GM13977 (cell line): ENCODE data around the gene EPHA5.

Experiments used
- DNase-seq: peaks from one replicate; pipeline ENCODE4 v3.0.0; 2012; ENCODE audit warnings: low spot score
- CTCF ChIP-seq: IDR thresholded peaks from 2 replicates; pipeline ENCODE4 v1.5.1; 2012; ENCODE audit warnings: mild to moderate bottlenecking, control low read depth; ENCODE audit not compliant: insufficient read depth; ENCODE audit errors: extremely low read depth, missing control alignments
- in situ Hi-C: fragments of 300-500 bp; cut with MboI; formaldehyde crosslinking; loops from one replicate; pipeline ENCODE4 v1.12.0; 2022; ENCODE audit warnings: low sequenced_read_pairs, low pct_unique_long_range_greater_than_20kb, mixed read lengths, inconsistent platforms; ENCODE audit not compliant: unreplicated experiment

The EPHA5 gene

GRCh38 chr4:65521666-65522065 is 148.6 kb downstream of the EPHA5 start:
- TF ChIP-seq CTCF: no peak
- DNase-seq: no peak
- in situ Hi-C loops: no loop called here

- DNase-seq: no peak
- TF ChIP-seq CTCF: no peak
- in situ Hi-C loops: no loop called here
Observed at GRCh38 chr4:65515646-65516045, 154.6 kb downstream of the EPHA5 start.

GRCh38 chr4:65510976-65511375 is 159.3 kb downstream of the EPHA5 start:
- in situ Hi-C loops: no loop called here
- no peak for TF ChIP-seq CTCF

GRCh38 chr4:65508168-65508567 is 162.1 kb downstream of the EPHA5 start:
- DNase-seq: no peak
- in situ Hi-C loops: no loop called here

More at GRCh38 chr4:65510976-65511375, 159.3 kb downstream of the EPHA5 start:
- no peak for DNase-seq

GRCh38 chr4:65502131-65502701 is 168.1 kb downstream of the EPHA5 start:
- in situ Hi-C loops: no loop called here
- no peak for TF ChIP-seq CTCF
- DNase-seq: no peak

More at GRCh38 chr4:65508168-65508567, 162.1 kb downstream of the EPHA5 start:
- TF ChIP-seq CTCF: no peak

GRCh38 chr4:65498606-65499005 is 171.7 kb downstream of the EPHA5 start:
- DNase-seq: no peak
- TF ChIP-seq CTCF: no peak
- in situ Hi-C loops: no loop called here

- DNase-seq: no peak
- in situ Hi-C loops: no loop called here
- TF ChIP-seq CTCF: no peak
Observed at GRCh38 chr4:65495439-65495838, 174.8 kb downstream of the EPHA5 start.
